K562 (cell line): ENCODE measurements around the gene TNFRSF6B. TPM values are rescaled to one million over a fixed set of nuclear protein-coding genes. Genes with fewer than 3 reads are reported as not detected.

ENCODE experiments used
- BACH1 ChIP-seq: fragments of 200-800 bp; sonication (Bioruptor generic); IDR thresholded peaks from 2 replicates; pipeline ENCODE4 v1.6.1; 2016; ENCODE audit warnings: missing genetic modification characterization, missing compliant biosample characterization
- CBFA2T2 ChIP-seq: fragments of 450-650 bp; conservative IDR thresholded peaks from 2 replicates; pipeline ENCODE4 v1.6.1; 2017; ENCODE audit warnings: mild to moderate bottlenecking
- CBFA2T3 ChIP-seq: fragments of 450-650 bp; IDR thresholded peaks from 2 replicates; pipeline ENCODE4 v1.6.1; 2017
- HMGN3 ChIP-seq: IDR thresholded peaks from 2 replicates; pipeline ENCODE4 v1.6.1; 2011; ENCODE audit warnings: borderline replicate concordance, low read depth, mild to moderate bottlenecking, mixed read lengths, low read length; ENCODE audit not compliant: insufficient read length; ENCODE audit errors: extremely low read depth
- KAT8 ChIP-seq: fragments of 450-650 bp; IDR thresholded peaks from 2 replicates; pipeline ENCODE4 v1.6.1; 2016; ENCODE audit warnings: low read depth, mild to moderate bottlenecking
- KDM4B ChIP-seq, 2 experiments: fragments of 450-650 bp in 1 of 2; sonication (generic) in 1 of 2; IDR thresholded peaks; 2 replicates each; pipeline ENCODE4 v1.6.1; 2016 to 2017; ENCODE audit warnings: borderline replicate concordance in 2 of 2, antibody characterized with exemption in 1 of 2, low read depth in 1 of 2, mild to moderate bottlenecking in 1 of 2
- LEF1 ChIP-seq: fragments of 450-650 bp; IDR thresholded peaks from 2 replicates; pipeline ENCODE4 v1.6.1; 2016; ENCODE audit warnings: mild to moderate bottlenecking
- MAFF ChIP-seq: IDR thresholded peaks from 2 replicates; pipeline ENCODE4 v1.6.1; 2012; ENCODE audit warnings: low read length, improper control_type of control experiment
- NRF1 ChIP-seq, 2 experiments: fragments of 450-650 bp; IDR thresholded peaks in 1 of 2; conservative IDR thresholded peaks in 1 of 2; 2 replicates each; pipeline ENCODE4 v1.6.1; 2014; ENCODE audit warnings: mild to moderate bottlenecking in 2 of 2
- PHB ChIP-seq: fragments of 250-450 bp; sonication (Bioruptor Pico); IDR thresholded peaks from 2 replicates; pipeline ENCODE4 v1.5.0; 2021
- ZNF12 ChIP-seq: sonication (generic); formaldehyde crosslinking; IDR thresholded peaks from 2 replicates; pipeline ENCODE4 v1.4.0; 2020; ENCODE audit warnings: mild to moderate bottlenecking, missing genetic modification reagents
- ZNF184 ChIP-seq: sonication (generic); formaldehyde crosslinking; IDR thresholded peaks from 2 replicates; pipeline ENCODE4 v1.5.0; 2020; ENCODE audit warnings: missing genetic modification reagents
- polyA plus RNA-seq, 8 experiments: library from polyadenylated mRNA; depleted of rRNA in 4 of 8; stranded (reverse) in 5 of 8; unstranded in 3 of 8; fragments of >200 nt; fragmentation: Nextera tagmentation in 2 of 8; fragmentation: Illumina TruSeq in 1 of 8; extraction: Ambion mirVana in 2 of 8; extraction: Trizol in 1 of 8; gene quantifications; 2 replicates each; pipeline versions ENCODE4 v1.2.1 to v1.2.3, GENCODE V29; 2011 to 2014; ENCODE audit warnings: inconsistent platforms in 1 of 8, missing spikeins in 1 of 8
- total RNA-seq, 7 experiments: library from RNA; depleted of rRNA in 6 of 7; stranded (reverse); fragments of >200 nt in 6 of 7; fragmentation: Illumina TruSeq in 2 of 7; extraction: Trizol in 2 of 7; gene quantifications; 2 replicates each; pipeline versions ENCODE4 v1.2.1 to v1.2.3, GENCODE V29; 2011 to 2021; ENCODE audit warnings: low replicate concordance in 1 of 7
- TF ChIP-seq, protein P1 (sequence below): fragments of 200-800 bp; sonication (Bioruptor generic); IDR thresholded peaks from 2 replicates; pipeline ENCODE4 v1.6.1; 2017; ENCODE audit warnings: missing genetic modification characterization, missing compliant biosample characterization
- TF ChIP-seq, protein P2 (sequence below): fragments of 250-450 bp; sonication (Bioruptor Pico); IDR thresholded peaks from 2 replicates; pipeline ENCODE4 v1.4.0; 2020; ENCODE audit warnings: mild to moderate bottlenecking, moderate library complexity
- TF ChIP-seq, protein P3 (sequence below): sonication (generic); formaldehyde crosslinking; IDR thresholded peaks from 2 replicates; pipeline ENCODE4 v1.8.0; 2022; ENCODE audit warnings: missing genetic modification reagents, mild to moderate bottlenecking, moderate library complexity, borderline replicate concordance
- TF ChIP-seq, protein P4 (sequence below), 2 experiments: IDR thresholded peaks; 2 replicates each; pipeline ENCODE4 v1.6.1; 2011; ENCODE audit warnings: borderline replicate concordance in 1 of 2, control low read depth in 1 of 2, low read depth in 1 of 2, low read length in 1 of 2, mild to moderate bottlenecking in 1 of 2, mixed read lengths in 1 of 2, moderate library complexity in 1 of 2; ENCODE audit not compliant: insufficient read depth in 1 of 2, insufficient read length in 1 of 2, poor library complexity in 1 of 2, severe bottlenecking in 1 of 2; ENCODE audit errors: extremely low read depth in 1 of 2
- TF ChIP-seq, protein P5 (sequence below): sonication (generic); IDR thresholded peaks from 2 replicates; pipeline ENCODE4 v1.6.1; 2016

The TNFRSF6B gene
- total and polyA plus RNA-seq, 9 of the 15 experiments (the other 6 are each of a cell fraction or from before 2014, with no cell fraction given): 0.10 to 3.5 (median 0.32) TPM; not detected in 6

DNA sequence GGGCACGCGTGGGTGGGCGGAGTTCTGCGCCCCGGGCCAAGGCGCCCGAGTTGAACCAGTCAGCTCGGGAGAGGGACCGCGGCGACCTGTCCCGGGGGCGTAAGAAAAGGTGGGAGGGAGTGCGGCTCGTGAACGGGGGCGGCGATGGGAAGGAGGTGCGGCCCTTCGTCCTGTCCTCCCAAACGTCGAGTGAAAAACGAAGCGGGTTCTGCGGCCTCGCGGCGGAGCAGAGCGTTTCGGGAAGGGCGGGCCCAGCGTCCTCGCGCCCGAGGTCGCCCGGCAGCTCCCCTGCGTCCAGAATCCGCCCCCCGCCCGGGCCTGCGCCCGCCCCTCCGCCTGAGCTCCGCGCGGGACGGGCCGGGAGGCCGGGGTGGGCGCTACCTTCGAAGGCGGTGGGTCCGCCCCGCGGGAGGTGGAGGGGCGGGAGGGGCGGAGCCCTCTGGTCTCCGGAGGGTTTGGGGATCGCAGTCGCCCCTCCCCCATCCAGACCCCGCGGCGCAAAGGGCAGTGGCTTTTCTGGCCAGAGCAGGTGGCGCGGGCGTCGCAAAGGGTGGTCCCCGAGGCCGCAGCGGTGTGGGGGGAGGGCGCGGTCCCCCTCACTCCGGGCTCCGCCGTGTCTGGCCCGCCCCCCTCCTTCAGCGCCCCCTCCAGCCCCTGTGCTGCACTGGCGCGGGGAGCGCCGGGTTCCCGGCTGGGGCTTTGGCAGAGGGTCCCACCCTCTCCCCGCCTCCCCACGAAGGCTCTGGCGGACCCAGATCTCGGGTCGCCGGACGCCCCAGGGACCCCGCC lies 44.1 kb upstream of the TNFRSF6B start (continued):
- TF ChIP-seq, protein P1, sequence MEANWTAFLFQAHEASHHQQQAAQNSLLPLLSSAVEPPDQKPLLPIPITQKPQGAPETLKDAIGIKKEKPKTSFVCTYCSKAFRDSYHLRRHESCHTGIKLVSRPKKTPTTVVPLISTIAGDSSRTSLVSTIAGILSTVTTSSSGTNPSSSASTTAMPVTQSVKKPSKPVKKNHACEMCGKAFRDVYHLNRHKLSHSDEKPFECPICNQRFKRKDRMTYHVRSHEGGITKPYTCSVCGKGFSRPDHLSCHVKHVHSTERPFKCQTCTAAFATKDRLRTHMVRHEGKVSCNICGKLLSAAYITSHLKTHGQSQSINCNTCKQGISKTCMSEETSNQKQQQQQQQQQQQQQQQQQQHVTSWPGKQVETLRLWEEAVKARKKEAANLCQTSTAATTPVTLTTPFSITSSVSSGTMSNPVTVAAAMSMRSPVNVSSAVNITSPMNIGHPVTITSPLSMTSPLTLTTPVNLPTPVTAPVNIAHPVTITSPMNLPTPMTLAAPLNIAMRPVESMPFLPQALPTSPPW (CRISPR knock-in tag): no peak
- TF ChIP-seq MAFF (no peak), KDM4B (IDR thresholded peaks at IDR 0.05; ENCODE audit: borderline replicate concordance in 2 of 2, low read depth in 1 of 2) (no peak), CBFA2T3 (0 out of 2 replicates have a peak, but pooled peaks have one; percentile 1), NRF1 (conservative IDR thresholded peaks at IDR 0.05 in 1 of 2, IDR thresholded peaks at IDR 0.05 in 1 of 2) (peak in 1 of 2 experiments; percentile 38; a peak in 2 of 4 replicates), HMGN3 (peak; percentile 15), LEF1 (no peak), PHB (CRISPR knock-in tag) (no peak), CBFA2T2 (no peak), KAT8 (no peak), BACH1 (no peak), ZNF12 (CRISPR knock-in tag) (peak; percentile 35; the same call in 1 of the 2 replicates), ZNF184 (no peak)
- TF ChIP-seq, protein P2, sequence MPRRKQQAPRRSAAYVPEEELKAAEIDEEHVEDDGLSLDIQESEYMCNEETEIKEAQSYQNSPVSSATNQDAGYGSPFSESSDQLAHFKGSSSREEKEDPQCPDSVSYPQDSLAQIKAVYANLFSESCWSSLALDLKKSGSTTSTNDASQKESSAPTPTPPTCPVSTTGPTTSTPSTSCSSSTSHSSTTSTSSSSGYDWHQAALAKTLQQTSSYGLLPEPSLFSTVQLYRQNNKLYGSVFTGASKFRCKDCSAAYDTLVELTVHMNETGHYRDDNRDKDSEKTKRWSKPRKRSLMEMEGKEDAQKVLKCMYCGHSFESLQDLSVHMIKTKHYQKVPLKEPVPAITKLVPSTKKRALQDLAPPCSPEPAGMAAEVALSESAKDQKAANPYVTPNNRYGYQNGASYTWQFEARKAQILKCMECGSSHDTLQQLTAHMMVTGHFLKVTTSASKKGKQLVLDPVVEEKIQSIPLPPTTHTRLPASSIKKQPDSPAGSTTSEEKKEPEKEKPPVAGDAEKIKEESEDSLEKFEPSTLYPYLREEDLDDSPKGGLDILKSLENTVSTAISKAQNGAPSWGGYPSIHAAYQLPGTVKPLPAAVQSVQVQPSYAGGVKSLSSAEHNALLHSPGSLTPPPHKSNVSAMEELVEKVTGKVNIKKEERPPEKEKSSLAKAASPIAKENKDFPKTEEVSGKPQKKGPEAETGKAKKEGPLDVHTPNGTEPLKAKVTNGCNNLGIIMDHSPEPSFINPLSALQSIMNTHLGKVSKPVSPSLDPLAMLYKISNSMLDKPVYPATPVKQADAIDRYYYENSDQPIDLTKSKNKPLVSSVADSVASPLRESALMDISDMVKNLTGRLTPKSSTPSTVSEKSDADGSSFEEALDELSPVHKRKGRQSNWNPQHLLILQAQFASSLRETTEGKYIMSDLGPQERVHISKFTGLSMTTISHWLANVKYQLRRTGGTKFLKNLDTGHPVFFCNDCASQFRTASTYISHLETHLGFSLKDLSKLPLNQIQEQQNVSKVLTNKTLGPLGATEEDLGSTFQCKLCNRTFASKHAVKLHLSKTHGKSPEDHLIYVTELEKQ (CRISPR knock-in tag): no peak
- TF ChIP-seq, protein P3, sequence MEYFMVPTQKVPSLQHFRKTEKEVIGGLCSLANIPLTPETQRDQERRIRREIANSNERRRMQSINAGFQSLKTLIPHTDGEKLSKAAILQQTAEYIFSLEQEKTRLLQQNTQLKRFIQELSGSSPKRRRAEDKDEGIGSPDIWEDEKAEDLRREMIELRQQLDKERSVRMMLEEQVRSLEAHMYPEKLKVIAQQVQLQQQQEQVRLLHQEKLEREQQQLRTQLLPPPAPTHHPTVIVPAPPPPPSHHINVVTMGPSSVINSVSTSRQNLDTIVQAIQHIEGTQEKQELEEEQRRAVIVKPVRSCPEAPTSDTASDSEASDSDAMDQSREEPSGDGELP (CRISPR knock-in tag): no peak
- TF ChIP-seq, protein P4, sequence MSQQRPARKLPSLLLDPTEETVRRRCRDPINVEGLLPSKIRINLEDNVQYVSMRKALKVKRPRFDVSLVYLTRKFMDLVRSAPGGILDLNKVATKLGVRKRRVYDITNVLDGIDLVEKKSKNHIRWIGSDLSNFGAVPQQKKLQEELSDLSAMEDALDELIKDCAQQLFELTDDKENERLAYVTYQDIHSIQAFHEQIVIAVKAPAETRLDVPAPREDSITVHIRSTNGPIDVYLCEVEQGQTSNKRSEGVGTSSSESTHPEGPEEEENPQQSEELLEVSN (IDR thresholded peaks at IDR 0.05; ENCODE audit: borderline replicate concordance in 1 of 2, extremely low read depth in 1 of 2, insufficient read depth in 1 of 2, insufficient read length in 1 of 2, low read depth in 1 of 2, low read length in 1 of 2, poor library complexity in 1 of 2, severe bottlenecking in 1 of 2): peak; percentile 50 to 78
- TF ChIP-seq, protein P5, sequence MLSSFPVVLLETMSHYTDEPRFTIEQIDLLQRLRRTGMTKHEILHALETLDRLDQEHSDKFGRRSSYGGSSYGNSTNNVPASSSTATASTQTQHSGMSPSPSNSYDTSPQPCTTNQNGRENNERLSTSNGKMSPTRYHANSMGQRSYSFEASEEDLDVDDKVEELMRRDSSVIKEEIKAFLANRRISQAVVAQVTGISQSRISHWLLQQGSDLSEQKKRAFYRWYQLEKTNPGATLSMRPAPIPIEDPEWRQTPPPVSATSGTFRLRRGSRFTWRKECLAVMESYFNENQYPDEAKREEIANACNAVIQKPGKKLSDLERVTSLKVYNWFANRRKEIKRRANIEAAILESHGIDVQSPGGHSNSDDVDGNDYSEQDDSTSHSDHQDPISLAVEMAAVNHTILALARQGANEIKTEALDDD: no peak
